ENCODE measurements around the gene CYFIP1. TPM values are rescaled to one million over a fixed set of nuclear protein-coding genes. Genes with fewer than 3 reads are reported as not detected.

The CYFIP1 gene
- total and polyA plus RNA-seq, 2 of the 8 experiments (the other 6 are each of a cell fraction or from before 2014, with no cell fraction given) = 38.6 to 81.7 TPM

DNA sequence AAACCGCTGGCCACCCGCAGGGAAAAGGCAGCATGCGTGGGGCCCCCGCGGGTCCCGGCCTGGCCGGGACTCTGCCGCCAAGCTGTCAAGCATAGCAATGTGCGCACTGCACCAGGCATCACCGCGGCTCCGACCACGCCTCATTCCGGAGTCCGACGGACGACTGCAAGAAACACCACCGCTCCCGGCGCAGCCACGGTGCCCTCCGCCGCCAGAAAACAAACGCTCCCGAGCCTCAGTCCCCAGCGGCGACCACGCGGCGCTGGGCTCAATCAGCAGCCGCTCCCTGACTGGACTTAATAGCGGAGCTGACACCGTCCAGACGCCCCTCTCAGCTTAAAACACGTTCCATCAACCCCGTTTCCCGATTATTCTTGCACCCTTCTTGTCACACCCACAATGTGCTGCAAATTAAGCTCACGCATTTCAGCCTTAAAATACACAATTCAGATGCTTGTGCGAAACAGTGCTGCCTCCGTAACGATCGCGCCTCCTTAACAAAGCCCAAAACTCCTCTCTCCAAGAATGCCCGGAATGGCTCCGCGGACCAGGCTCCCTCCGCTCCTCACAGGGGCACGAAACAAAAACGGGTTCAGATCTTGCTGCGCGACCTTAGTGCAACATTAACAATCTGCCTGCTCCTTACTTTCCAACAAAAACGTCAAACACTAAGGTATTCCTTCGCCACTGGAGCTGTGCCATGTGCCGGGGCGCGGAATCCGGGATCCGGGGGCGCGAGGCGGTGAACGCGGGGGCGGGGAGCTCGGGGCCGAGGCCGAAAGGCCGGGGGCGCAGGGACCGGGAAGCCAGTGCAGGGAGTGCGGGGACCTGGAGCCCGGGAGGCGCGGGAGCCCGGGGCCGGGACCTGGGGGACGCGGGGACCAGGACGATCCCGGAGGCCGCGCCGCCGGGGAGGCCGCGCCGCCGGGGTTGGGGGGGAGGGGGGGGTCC lies 655 bp downstream of the CYFIP1 start (continued):
- peak in 1 of 2 experiments; percentile 65; a peak in 1 of 4 replicates for TF ChIP-seq SIN3A (conservative IDR thresholded peaks at IDR 0.05 in 1 of 2, IDR thresholded peaks at IDR 0.05 in 1 of 2; ENCODE audit: low read depth in 1 of 2, low read length in 2 of 2)
- no peak for TF ChIP-seq GABPA (IDR thresholded peaks at IDR 0.05; ENCODE audit: borderline replicate concordance, insufficient read depth, low read length)
- no peak for TF ChIP-seq BACH1 (IDR thresholded peaks at IDR 0.05; ENCODE audit: low read length)
- TF ChIP-seq JUND (IDR thresholded peaks at IDR 0.05; ENCODE audit: low read length) = no peak
- TF ChIP-seq CHD2 (IDR thresholded peaks at IDR 0.05; ENCODE audit: low read length) = no peak
- no peak for TF ChIP-seq YY1 (IDR thresholded peaks at IDR 0.05; ENCODE audit: low read depth, low read length)

Measured in H1 (cell line).